Stimulated activated CD8-positive, alpha-beta memory T cell treated with anti-CD3 and anti-CD28 coated beads, Interleukin-4, amount 100 ng/mL, for 1 hour (primary cell): ENCODE measurements around the gene KCNJ6.

Experiments
- DNase-seq, 2 donors: peaks; one replicate each; pipeline ENCODE4 v3.0.0-alpha.2; 2020; ENCODE audit warnings: low read depth in 2 of 2, low spot score in 1 of 2

Gene KCNJ6

DNA sequence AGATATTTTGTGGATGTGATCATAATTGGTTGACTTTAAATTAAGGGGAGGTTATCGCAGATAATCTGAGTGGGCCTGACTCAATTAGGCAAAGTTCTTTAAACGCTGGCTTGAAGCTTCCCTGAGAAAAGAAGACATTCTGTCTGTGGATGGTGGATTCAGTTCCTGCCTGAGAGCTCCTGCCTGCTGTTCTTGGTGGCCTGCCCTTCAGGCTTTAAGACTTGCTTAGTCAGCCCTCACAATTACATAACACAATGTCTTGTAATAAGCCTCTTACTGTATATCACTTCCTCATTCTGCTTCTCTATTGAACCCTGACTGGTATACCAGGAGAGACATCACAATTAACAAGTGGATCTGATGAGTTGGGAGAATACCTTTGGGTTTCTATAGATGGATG is 50.2 kb downstream of the KCNJ6 start:
- no peak for DNase-seq

- no peak for DNase-seq
These were observed 51.1 kb downstream of the KCNJ6 start for GRCh38 chr21:37865156-37865555.

GRCh38 chr21:37863842-37864241 is 52.4 kb downstream of the KCNJ6 start:
- no peak for DNase-seq

DNA sequence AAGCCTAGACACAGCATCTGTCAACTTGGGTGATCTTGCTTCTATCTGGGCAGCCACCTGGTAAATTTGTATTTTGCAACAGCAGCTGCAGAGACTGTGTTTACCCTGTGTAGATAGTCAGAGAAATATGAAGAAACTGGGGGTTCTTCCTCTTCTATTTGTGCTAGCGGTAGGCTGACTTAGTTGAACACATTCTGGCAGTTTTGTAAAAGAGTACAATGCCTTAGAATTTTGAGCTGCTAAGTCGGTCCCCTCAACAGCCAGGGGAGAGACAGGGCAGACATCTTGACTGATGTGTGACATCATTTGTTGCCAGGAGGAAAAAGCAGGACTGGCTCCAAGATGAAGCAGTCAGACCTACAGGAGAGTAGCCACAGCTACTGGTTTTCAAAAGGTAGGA is 53.7 kb downstream of the KCNJ6 start:
- DNase-seq = no peak

- no peak for DNase-seq
These were observed 54.7 kb downstream of the KCNJ6 start for GRCh38 chr21:37861561-37861960.

- DNase-seq = no peak
These were observed 55.8 kb downstream of the KCNJ6 start for GRCh38 chr21:37860416-37860815.

DNA sequence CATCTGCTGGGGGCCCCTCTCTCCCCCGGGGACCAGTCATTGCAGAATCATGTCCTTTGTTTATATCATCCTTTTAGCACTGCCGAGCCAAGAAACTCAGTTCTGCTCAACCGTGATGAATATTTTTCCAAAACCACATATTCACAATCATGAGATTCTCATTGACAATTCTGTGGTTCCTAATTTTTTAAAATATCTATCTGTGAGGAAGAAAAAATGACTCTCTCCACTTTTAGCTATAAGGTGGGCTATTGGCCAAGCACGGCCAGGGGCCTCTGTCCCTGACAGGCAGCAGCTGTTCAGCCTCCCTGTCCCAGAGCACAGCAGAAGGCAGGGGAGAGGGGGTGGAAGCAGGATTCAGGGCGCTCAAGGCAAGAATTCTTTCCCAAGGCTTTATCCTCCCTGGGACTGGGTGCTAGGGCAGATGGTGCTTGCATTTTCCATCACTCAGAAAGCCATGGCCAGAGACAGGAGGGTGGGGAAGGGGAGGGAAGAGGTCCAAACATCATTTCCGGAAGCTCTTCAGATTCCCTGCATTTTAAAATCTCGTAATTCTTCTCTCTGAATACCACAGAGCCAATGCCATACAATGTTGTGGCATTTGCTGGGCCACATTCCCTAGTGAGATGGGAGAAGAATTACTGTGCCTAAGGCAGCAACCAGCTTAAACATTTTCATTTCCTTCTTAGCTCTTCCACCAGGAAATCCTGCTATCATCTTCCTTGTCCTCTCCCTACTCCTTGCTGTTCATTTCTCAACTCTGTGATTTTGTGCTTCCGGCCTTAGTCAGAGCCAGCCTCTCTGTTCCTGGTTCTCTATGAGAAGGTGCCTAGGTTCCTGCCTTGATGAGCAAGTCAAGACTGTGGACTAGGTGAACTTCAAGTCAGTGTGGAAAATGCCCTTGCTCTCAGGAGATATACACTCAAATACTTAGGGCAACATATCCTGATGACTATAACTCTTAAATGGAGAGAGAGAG is 60.3 kb downstream of the KCNJ6 start:
- no peak for DNase-seq

DNA sequence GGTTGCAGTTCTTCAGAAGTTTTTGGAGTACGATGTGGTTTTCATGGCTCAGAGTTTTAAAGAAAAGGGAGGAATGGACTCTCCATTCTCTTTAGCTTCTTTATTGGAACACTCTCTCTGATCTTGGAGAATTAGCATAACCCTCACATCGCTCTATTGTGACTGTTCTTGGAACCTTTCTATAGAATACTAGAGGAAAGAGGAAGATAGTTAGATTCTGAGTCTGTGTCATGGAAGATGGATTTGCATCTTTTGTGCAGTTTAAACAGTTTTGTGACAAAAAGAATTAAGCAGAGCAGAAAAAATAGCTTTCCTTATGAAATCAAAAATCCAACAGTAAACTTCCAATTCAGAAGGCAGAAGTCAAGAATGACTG is 61.0 kb downstream of the KCNJ6 start:
- no peak for DNase-seq

GRCh38 chr21:37849506-37850102 is 66.7 kb downstream of the KCNJ6 start:
- DNase-seq = no peak

DNA sequence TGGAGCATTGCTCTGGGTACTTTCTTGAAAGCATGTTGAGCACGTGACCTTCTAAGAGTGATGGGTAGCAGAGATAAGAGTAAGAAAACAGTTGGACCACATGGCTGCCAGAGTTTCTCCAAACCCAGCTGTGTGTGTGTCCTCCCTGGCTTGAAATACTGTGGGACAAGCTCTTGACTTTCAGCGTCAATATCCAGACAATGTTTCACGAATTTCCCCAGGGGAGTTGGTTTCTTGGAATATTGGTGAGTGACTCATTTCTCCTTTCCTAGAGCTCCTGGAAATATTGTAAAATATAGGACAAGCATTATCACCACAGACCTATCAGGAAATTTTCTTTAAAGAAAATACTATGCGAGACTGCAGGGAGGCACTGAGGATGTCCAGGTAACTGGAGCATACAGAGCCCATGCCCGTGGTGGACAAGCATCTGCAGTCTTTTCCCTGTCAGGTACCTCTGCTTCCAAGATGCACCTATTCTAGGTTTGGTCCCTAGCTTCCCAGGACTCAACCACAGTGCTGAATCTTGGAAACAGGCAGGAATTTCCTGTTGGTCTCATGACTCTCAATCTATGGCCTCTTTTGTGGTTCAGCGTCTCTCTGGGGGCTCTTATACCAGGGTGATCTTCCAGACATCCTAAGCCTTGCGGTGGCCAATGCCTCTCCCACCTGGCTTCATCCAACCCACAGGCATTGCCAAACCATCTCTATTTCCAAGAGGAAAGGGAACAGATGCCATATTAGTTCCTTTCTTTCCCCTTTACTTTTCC is 67.4 kb downstream of the KCNJ6 start:
- DNase-seq = no peak

- no peak for DNase-seq
These were observed 70.7 kb downstream of the KCNJ6 start for GRCh38 chr21:37845535-37845934.

DNA sequence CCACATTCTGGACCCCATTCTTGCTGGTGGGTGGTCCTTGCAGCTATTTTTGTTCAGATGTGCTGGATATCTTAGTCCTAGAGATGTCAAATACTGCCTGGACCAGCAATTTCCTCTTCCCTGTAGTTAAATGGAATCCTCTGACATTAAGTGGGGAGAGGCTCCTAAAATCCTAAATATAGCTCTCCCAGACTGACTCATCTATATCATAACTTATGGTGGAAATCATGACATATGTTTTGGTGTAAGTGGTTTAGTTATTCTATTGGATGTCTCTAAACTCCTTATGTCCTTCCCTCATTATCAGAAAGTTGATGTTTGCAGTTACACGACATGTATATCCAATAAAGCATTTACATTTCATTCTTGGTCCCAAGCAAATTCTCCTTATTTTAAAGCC is 73.1 kb downstream of the KCNJ6 start:
- no peak for DNase-seq

DNA sequence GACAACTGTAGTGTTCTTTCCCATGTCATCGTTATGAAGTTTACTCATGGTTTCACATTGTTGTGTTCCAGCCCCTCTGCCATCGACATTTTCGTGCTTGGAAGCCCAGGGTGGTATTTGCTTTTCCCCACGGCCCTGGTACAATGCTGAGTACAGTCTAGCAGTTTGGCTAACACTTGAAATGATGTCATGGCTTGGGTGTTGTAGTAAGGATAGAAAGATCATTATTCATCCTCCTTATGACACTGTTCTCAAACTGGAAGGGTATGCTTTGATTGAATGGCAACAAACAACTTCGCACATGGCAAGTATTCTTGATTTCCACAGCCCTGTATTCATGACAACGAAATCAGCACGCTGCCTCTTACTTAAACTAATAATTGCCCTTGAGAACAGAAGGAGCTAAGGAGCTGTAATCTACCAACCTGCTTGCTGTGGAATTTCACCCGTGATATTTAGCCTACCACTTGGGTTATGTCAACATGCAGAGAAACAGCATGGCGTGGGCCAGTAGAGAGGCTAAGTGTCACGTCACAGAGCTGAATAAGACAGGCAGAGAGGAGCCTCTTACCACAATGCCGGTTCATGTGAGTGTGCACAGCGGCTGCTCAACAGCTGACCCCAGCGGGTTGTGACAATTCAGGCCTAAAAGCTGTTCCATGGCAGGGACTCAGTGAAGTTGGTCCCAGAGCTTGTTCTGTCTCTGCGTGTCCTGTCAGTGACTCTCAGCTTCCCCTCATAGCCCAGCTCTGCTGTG is 73.9 kb downstream of the KCNJ6 start:
- no peak for DNase-seq

DNA sequence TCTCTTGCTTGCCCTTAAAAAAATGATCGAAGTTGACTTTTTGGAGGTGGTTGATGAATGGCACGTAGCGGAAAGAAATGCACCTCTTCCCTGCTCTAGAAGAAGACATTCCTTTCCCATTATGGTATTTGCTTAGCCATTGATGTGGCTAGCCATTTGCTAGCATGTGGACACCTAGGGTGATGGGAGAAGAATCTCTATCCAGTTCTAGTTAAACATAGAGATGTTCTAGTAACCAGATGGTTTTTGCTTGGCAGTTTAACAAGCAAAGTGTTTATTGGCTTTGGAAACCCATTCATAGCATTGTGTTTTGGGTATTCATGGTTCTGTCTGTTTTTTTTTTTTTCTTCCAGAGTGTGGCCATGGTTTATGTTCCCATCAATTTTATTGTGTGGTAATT is 78.9 kb downstream of the KCNJ6 start:
- no peak for DNase-seq

DNA sequence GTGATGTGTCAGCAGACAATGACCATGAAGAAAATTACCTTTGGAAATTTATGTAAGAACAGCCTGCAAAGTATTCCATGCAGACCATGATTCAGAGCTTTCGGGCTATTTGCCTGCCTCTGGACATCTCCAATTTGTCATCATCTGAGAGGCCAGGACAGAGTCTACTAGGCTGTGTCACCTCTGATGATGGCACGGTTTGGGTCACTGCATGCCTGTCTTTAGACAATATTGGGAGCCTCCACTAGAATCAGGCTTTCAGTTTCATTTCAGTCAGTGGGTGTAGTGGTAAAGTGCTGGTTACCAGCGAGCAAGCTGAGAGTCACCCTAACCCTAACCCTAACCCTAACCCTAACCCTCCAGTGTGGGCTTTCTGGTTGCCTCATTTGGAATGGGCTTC is 80.8 kb downstream of the KCNJ6 start:
- DNase-seq = no peak

DNA sequence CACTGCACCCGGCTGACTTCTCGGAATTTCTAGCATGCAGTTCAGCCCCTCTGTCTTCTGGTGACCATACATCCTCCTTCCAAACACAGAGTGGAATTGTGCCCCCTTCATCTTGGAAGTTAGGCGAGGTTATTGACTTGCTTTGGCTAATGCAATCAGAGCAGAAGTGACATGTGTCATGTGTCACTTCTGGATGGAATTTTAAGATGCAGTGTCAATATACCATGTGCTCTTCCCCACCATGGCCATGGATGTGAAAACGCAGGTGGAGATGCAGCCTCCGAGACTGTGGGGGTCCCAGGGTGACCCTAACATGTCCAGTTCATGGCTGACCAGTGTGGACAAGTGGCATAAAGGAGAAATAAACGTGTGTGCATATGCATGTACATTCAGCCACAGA is 83.0 kb downstream of the KCNJ6 start:
- DNase-seq = no peak

- no peak for DNase-seq
These were observed 86.8 kb downstream of the KCNJ6 start for GRCh38 chr21:37829447-37829846.

GRCh38 chr21:37828991-37829390 is 87.3 kb downstream of the KCNJ6 start:
- no peak for DNase-seq

DNA sequence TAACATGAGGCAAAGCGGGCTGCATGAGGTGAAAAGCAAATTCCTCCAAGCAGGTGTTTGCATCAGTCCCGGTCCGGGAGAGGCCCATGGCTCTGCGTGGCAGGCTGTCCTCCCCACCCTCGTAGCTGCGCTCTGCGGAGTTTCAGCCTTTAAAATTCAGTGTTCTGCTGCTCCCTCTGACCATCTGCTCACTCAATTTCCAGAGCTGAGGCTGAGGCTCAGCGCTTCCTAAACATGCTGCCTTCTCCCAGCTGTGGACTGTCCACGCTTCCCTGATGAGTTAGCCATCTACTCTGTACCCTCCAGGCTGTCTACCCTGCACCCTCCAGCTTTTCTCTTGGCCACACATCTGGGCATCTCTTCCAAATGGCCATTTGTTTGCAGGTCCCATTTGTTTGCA is 87.7 kb downstream of the KCNJ6 start:
- DNase-seq = no peak

GRCh38 chr21:37827913-37828312 is 88.3 kb downstream of the KCNJ6 start:
- DNase-seq = no peak

DNA sequence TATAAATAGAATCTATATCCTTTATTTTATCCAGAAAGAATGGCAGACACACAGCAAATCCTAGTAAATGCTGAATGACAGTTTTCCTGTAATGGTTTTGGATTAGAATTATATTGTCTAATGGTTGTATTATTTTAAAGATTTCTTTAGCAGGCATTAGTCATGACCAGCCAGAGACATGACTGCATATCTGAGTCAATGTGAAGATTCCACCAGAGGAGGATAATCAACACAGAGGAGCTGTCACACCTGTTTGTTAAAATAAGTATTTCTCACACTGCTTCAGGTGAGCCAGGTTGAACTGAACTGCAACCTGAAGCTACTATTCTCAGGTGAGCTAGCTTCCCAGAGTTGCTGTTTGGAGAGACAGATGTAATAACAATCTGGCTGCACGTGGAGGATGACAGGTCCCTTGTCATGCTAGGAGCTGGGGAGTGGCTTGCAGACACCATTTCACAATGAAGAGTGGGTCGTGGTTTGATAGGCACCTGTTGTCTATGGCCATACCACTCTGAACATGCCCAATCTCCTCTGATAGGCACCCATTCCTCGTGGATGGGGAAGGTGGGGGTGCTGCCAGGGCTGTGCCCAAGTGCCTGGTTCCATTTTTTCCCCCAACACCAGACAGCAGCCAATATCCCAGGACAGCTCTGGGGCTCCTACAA is 94.3 kb downstream of the KCNJ6 start:
- DNase-seq = no peak
